ENCODE results near the gene GIGYF2.

GIGYF2 gene

DNA sequence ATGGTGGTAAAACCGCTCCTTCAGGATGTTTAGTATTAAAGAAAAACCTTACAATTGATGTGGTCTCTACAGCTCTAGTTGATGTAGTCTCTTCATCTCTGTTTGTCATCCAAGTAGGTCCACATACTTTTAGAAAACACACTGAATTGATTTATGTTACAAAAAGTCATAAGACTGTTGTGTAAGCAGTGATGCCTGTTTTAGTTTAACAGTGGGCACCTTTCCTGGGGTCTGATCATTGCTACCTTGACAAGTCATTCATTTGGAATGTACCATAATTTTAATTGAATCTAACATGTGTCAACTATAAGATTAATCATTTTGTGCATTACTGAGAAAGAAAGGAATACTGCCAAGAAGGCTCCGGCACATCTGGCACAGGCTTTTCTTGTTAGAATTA lies 34.3 kb downstream of the GIGYF2 start:
- TF ChIP-seq SIN3A (IDR thresholded peaks at IDR 0.05; ENCODE audit: borderline replicate concordance, insufficient read depth, low read length) (no peak), FOXP2 (optimal IDR thresholded peaks at IDR 0.05; ENCODE audit: borderline replicate concordance, extremely low read depth, extremely low read length, insufficient read depth) (no peak)
- TF ChIP-seq, protein P1, sequence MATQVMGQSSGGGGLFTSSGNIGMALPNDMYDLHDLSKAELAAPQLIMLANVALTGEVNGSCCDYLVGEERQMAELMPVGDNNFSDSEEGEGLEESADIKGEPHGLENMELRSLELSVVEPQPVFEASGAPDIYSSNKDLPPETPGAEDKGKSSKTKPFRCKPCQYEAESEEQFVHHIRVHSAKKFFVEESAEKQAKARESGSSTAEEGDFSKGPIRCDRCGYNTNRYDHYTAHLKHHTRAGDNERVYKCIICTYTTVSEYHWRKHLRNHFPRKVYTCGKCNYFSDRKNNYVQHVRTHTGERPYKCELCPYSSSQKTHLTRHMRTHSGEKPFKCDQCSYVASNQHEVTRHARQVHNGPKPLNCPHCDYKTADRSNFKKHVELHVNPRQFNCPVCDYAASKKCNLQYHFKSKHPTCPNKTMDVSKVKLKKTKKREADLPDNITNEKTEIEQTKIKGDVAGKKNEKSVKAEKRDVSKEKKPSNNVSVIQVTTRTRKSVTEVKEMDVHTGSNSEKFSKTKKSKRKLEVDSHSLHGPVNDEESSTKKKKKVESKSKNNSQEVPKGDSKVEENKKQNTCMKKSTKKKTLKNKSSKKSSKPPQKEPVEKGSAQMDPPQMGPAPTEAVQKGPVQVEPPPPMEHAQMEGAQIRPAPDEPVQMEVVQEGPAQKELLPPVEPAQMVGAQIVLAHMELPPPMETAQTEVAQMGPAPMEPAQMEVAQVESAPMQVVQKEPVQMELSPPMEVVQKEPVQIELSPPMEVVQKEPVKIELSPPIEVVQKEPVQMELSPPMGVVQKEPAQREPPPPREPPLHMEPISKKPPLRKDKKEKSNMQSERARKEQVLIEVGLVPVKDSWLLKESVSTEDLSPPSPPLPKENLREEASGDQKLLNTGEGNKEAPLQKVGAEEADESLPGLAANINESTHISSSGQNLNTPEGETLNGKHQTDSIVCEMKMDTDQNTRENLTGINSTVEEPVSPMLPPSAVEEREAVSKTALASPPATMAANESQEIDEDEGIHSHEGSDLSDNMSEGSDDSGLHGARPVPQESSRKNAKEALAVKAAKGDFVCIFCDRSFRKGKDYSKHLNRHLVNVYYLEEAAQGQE (IDR thresholded peaks at IDR 0.05; ENCODE audit: insufficient read depth in 1 of 2, low read depth in 2 of 2, low read length in 2 of 2) = no peak

DNA sequence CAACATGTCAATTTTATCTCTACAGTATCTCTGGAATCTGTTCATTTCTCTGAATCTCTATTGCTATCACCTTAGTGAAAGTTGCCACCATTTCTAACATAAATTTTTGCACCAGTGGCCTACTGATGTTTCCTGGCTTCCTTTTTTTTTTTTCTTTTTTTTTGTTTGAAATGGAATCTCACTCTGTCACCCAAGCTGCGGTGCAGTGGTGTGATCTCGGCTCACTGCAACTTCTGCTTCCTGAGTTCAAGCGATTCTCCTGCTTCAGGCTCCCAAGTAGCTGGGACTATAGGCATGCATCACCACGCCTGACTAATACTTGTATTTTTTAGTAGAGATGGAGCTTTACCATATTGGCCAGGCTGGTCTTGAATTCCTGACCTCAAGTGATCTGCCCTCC lies 44.2 kb downstream of the GIGYF2 start:
- TF ChIP-seq FOXP2 (optimal IDR thresholded peaks at IDR 0.05; ENCODE audit: borderline replicate concordance, extremely low read depth, extremely low read length, insufficient read depth) (no peak), POLR2AphosphoS5 (IDR thresholded peaks at IDR 0.05; ENCODE audit: low read depth, low read length) (no peak), TAF1 (IDR thresholded peaks at IDR 0.05; ENCODE audit: borderline replicate concordance, insufficient read depth, low read length) (no peak), SIN3A (IDR thresholded peaks at IDR 0.05; ENCODE audit: borderline replicate concordance, insufficient read depth, low read length) (no peak)
- TF ChIP-seq, protein P1 (IDR thresholded peaks at IDR 0.05; ENCODE audit: insufficient read depth in 1 of 2, low read depth in 2 of 2, low read length in 2 of 2) = no peak

DNA sequence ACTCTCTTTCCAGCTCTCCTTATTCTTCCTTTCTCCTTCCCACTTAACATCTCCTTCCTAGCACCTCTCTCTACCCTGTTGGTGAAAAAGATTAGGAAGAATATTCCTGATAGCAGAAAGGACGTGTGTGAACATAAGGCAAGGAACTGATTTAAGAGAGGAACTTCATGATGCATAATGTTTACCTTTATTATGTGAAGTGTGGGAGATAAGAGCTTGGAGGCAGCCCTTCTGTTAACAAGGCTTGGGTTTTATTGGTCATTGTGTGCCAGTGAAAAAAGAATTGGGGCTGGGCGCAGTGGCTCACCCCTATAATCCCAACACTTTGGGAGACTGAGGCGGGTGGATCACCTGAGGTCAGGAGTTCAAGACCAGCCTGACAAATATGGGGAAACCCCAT lies 44.8 kb downstream of the GIGYF2 start:
- TF ChIP-seq SIN3A (IDR thresholded peaks at IDR 0.05; ENCODE audit: borderline replicate concordance, insufficient read depth, low read length) (no peak), FOXP2 (optimal IDR thresholded peaks at IDR 0.05; ENCODE audit: borderline replicate concordance, extremely low read depth, extremely low read length, insufficient read depth) (no peak), POLR2AphosphoS5 (IDR thresholded peaks at IDR 0.05; ENCODE audit: low read depth, low read length) (no peak), TAF1 (IDR thresholded peaks at IDR 0.05; ENCODE audit: borderline replicate concordance, insufficient read depth, low read length) (no peak)
- TF ChIP-seq, protein P1 (IDR thresholded peaks at IDR 0.05; ENCODE audit: insufficient read depth in 1 of 2, low read depth in 2 of 2, low read length in 2 of 2) = no peak

DNA sequence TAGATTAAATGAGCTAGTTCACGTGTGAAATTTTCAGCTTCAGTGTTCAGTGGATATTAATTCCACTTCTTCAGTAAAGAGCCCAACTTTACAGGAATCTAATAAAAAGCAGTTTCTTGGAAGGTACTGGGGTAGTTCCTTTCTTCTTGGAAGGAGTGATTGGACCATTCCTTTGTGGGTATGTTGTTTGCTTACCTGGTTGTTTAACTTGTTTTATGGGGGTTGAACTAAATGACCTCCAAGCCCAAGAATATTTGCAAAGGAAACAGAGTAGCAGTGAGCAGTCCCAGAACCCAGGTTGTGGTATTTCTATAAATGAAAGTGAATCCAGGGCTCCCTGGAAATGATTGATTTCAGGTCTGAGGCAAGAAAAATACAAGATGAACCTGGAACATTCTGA lies 47.8 kb downstream of the GIGYF2 start:
- TF ChIP-seq FOXP2 (optimal IDR thresholded peaks at IDR 0.05; ENCODE audit: borderline replicate concordance, extremely low read depth, extremely low read length, insufficient read depth) = no peak

DNA sequence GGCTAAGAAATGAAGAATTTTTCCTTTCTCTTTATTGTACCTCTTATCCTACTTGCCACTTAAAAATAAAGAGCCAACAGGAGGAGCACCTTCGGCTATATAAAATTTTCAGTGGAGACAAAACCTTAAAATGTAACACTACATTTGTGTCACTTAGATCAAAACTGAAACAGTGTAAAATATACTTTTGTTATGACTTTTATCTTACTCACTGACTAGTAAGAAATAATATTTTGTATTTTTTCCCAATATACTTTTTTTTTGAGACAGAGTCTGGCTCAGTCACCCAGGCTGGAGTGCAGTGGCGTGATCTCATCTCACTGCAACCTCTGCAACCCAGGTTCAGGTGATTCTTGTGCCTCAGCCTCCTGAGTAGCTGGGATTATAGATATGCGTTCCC lies 50.9 kb downstream of the GIGYF2 start:
- TF ChIP-seq SIN3A (IDR thresholded peaks at IDR 0.05; ENCODE audit: borderline replicate concordance, insufficient read depth, low read length) = no peak
- TF ChIP-seq POLR2AphosphoS5 (IDR thresholded peaks at IDR 0.05; ENCODE audit: low read depth, low read length) = no peak
- no peak for TF ChIP-seq FOXP2 (optimal IDR thresholded peaks at IDR 0.05; ENCODE audit: borderline replicate concordance, extremely low read depth, extremely low read length, insufficient read depth)

DNA sequence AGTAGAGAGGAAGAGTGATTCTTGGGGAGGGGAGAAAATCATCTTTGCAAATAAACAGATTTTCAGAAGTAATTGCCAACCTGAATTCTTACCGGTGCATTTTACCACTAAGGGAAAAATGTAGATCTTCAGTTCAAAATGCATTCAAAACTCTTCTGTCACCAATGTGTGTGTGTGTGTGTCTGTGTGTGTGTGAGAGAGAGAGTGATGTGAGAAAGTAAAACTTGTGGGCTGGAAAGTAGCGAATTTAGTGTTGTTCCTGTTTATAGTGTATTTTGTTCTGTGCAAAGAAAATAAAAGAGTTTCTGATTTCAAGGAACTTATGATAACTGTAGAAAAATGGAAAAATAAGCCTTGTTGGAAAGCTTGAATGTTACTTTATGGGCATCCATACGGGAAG lies 52.2 kb downstream of the GIGYF2 start:
- TF ChIP-seq FOXP2 (optimal IDR thresholded peaks at IDR 0.05; ENCODE audit: borderline replicate concordance, extremely low read depth, extremely low read length, insufficient read depth) (no peak), SIN3A (IDR thresholded peaks at IDR 0.05; ENCODE audit: borderline replicate concordance, insufficient read depth, low read length) (no peak), POLR2AphosphoS5 (IDR thresholded peaks at IDR 0.05; ENCODE audit: low read depth, low read length) (no peak), TAF1 (IDR thresholded peaks at IDR 0.05; ENCODE audit: borderline replicate concordance, insufficient read depth, low read length) (no peak)

DNA sequence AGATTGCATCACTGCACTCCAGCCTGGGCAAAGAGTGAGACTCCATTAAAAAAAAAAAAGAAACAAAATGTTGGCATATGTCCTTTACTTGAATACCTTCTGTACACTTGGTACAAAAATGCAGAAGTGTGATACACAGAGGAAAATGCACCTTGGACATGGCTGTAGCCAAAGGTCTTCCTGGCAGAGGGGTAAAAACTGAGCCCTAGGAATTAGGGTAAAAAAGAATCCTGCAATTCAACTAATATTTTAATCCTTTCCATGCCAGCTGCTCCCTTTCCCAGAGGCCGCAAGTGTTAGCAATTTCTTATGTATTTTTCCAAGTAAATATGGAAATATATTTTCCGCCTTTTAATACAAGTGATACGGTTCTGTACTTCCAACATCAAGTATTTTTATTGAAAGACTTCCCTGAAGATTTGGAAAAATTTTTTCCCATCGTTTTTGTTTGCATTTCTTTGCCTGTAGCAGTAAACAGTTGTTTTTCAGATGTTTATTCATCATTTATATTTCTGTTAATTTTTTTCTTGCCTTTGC lies 53.1 kb downstream of the GIGYF2 start:
- TF ChIP-seq, protein P1 (IDR thresholded peaks at IDR 0.05; ENCODE audit: insufficient read depth in 1 of 2, low read depth in 2 of 2, low read length in 2 of 2) = no peak

Measured in PFSK-1 (cell line).